ENCODE measurements around the gene RTL10.

RTL10 gene

GRCh38 chr22:19875531-19876313 lies 21.0 kb upstream of the RTL10 start:
- DNase-seq = no peak

- DNase-seq = no peak
Observed at GRCh38 chr22:19875061-19875530, 20.4 kb upstream of the RTL10 start.

- DNase-seq = peak; percentile 26
Observed at GRCh38 chr22:19874307-19875060, 19.8 kb upstream of the RTL10 start.

- no peak for DNase-seq
Observed at GRCh38 chr22:19873960-19874306, 19.3 kb upstream of the RTL10 start.

- no peak for DNase-seq
Observed at GRCh38 chr22:19873138-19873959, 18.7 kb upstream of the RTL10 start.

- peak; percentile 0 for DNase-seq
Observed at GRCh38 chr22:19872779-19873137, 18.1 kb upstream of the RTL10 start.

GRCh38 chr22:19871845-19872778 lies 17.4 kb upstream of the RTL10 start:
- DNase-seq = peak; percentile 1

GRCh38 chr22:19871023-19871844 lies 16.6 kb upstream of the RTL10 start:
- peak; percentile 0 for DNase-seq

- no peak for DNase-seq
Observed at GRCh38 chr22:19870153-19871022, 15.7 kb upstream of the RTL10 start.

- no peak for DNase-seq
Observed at GRCh38 chr22:19869497-19870152, 15.0 kb upstream of the RTL10 start.

GRCh38 chr22:19868773-19869471 lies 14.2 kb upstream of the RTL10 start:
- DNase-seq = peak; percentile 0

- DNase-seq = no peak
Observed at GRCh38 chr22:19868333-19868732, 13.7 kb upstream of the RTL10 start.

GRCh38 chr22:19867617-19868016 lies 12.9 kb upstream of the RTL10 start:
- no peak for DNase-seq

GRCh38 chr22:19866665-19867009 lies 12.0 kb upstream of the RTL10 start:
- DNase-seq = no peak

GRCh38 chr22:19865141-19865829 lies 10.6 kb upstream of the RTL10 start:
- no peak for DNase-seq

- DNase-seq = no peak
Observed at GRCh38 chr22:19864538-19865106, 9.9 kb upstream of the RTL10 start.

GRCh38 chr22:19863571-19863970 lies 8.9 kb upstream of the RTL10 start:
- no peak for DNase-seq

- DNase-seq = no peak
Observed at GRCh38 chr22:19862619-19863246, 8.1 kb upstream of the RTL10 start.

Measured in stimulated activated CD4-positive, alpha-beta T cell treated with anti-CD3 and anti-CD28 coated beads, Interleukin-1b, Interleukin-23, amount 100 ng/mL, for 48 hours (primary cell).